ENCODE results near the gene INAFM1. TPM values are rescaled to one million over a fixed set of nuclear protein-coding genes. Genes with fewer than 3 reads are reported as not detected.
A peak's percentile ranks its signal among the peaks of the same experiment; 100 is the strongest.

The INAFM1 gene
- total RNA-seq, 1 experiment from 2014 or later = 13.5 TPM

GRCh38 chr19:47228168-47228936 is 46.3 kb upstream of the INAFM1 start:
- Histone ChIP-seq H3K27me3 (ENCODE audit: insufficient read depth, low read depth) (no peaks in the 10 kb centered on the region), H3K9me3 (ENCODE audit: insufficient read depth, low read depth) (no peaks in the 10 kb centered on the region), H3K27ac (no peak overlapping the region), H3K4me2 (peak overlapping the region; percentile 90), H3K79me2 (ENCODE audit: low read depth) (peaks cover 18% of the 10 kb centered on the region), H3K4me1 (replicated peaks; ENCODE audit: insufficient read depth) (peaks cover 57% of the 10 kb centered on the region), H3K36me3 (ENCODE audit: low read depth) (no peaks in the 10 kb centered on the region), H4K20me1 (ENCODE audit: insufficient read depth) (peaks cover 18% of the 10 kb centered on the region), H3F3A (ENCODE audit: insufficient read depth, low read depth) (peaks cover 65% of the 10 kb centered on the region), H3K9me2 (ENCODE audit: insufficient read depth) (no peaks in the 10 kb centered on the region), H2AFZ (no peak overlapping the region), H3K4me3 (peak overlapping the region; percentile 99)
- no peak for TF ChIP-seq EZH2 (IDR thresholded peaks at IDR 0.05; ENCODE audit: low read depth)
- no peak for TF ChIP-seq CTCF (conservative IDR thresholded peaks at IDR 0.05)
- ChIA-PET CTCF (interaction anchor here (0.5 kb wide), 1 partner anchor 200 kb away, joined by 12 read pairs; no protein-coding TSS in a partner anchor), POLR2A (ENCODE audit: unreplicated experiment) (no interaction called here)
- BruUV-seq (replicated peaks) = no TSS peak
- intact Hi-C loops (cut with micrococcal nuclease; ENCODE audit: unreplicated experiment) = loop anchor here (2.0 kb wide), 1 partner anchor 372 kb away; no protein-coding TSS in a partner anchor
- DNase-seq = peak; percentile 52 to 72

DNA sequence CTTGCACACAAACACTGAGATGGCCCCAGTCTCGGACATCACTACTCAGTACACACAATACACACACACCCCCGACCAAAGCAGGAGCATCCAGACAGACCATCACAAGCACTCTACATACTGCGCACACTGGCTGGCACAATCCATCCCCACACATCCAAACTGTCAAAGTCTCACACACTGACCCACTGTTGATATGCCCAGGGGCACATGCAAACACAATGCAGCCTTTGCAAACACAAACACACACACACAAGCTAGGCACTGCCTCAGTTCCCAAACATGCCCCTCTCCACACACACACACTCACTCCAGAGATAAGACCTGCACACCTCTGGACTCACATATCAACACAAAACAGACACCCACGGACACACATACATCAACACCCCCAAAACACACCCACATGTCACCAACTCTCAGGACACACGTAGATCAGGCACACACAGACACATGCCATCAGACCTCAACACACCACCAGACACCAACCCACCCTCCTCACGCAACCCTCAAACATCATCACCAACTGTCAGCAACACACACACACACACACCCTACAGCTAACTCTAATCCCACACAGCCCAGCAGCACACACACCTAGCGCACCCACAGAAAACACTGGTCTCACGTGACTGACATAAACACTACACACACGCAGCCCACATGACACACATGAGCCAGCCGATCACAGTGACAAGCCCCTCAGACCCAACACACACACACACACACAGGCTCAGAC is 45.6 kb upstream of the INAFM1 start:
- Histone ChIP-seq H3K4me3 (peak overlapping the region; percentile 99), H3K9me3 (ENCODE audit: insufficient read depth, low read depth) (no peaks in the 10 kb centered on the region), H3K79me2 (ENCODE audit: low read depth) (peaks cover 18% of the 10 kb centered on the region), H3K27ac (no peak overlapping the region), H4K20me1 (ENCODE audit: insufficient read depth) (peaks cover 18% of the 10 kb centered on the region), H3K36me3 (ENCODE audit: low read depth) (no peaks in the 10 kb centered on the region), H3F3A (ENCODE audit: insufficient read depth, low read depth) (peaks cover 65% of the 10 kb centered on the region), H3K4me2 (peak overlapping the region; percentile 90), H3K4me1 (replicated peaks; ENCODE audit: insufficient read depth) (peaks cover 57% of the 10 kb centered on the region), H2AFZ (no peak overlapping the region), H3K27me3 (ENCODE audit: insufficient read depth, low read depth) (no peaks in the 10 kb centered on the region), H3K9me2 (ENCODE audit: insufficient read depth) (no peaks in the 10 kb centered on the region)
- no peak for TF ChIP-seq CTCF (conservative IDR thresholded peaks at IDR 0.05)
- no peak for TF ChIP-seq EZH2 (IDR thresholded peaks at IDR 0.05; ENCODE audit: low read depth)
- intact Hi-C loops (cut with micrococcal nuclease; ENCODE audit: unreplicated experiment) = loop anchor here (2.0 kb wide), 1 partner anchor 372 kb away; no protein-coding TSS in a partner anchor
- peak; percentile 13 to 38 for DNase-seq
- ChIA-PET POLR2A (ENCODE audit: unreplicated experiment) (no interaction called here), CTCF (no interaction called here)
- no TSS peak for BruUV-seq (replicated peaks)

DNA sequence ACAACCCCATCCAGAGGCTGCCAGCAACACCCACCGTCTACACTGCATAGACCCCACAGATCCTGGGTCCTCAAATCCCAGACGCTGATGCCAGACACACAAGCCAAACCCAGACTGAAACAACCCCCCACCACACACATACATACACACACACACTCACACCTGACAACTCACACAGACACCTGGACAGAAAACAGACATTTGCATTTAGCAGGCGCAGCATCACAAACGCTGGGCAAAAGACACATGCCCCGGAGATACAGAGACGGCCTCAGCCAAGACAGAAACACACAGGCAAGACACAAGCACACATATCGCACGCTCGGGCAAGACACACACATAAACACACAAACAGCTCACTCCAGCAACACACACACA is 45.0 kb upstream of the INAFM1 start:
- peak; percentile 14 to 35 for DNase-seq
- no peaks in the 10 kb centered on the region for H3K36me3 ChIP-seq (ENCODE audit: low read depth)
- H3K27me3 ChIP-seq (ENCODE audit: insufficient read depth, low read depth) = no peaks in the 10 kb centered on the region
- peak overlapping the region; percentile 99 for H3K4me3 ChIP-seq
- H4K20me1 ChIP-seq (ENCODE audit: insufficient read depth) = peaks cover 18% of the 10 kb centered on the region
- no peak overlapping the region for H2AFZ ChIP-seq
- no peaks in the 10 kb centered on the region for H3K9me3 ChIP-seq (ENCODE audit: insufficient read depth, low read depth)
- POLR2A ChIA-PET (ENCODE audit: unreplicated experiment) = no interaction called here
- peaks cover 18% of the 10 kb centered on the region for H3K79me2 ChIP-seq (ENCODE audit: low read depth)
- H3K4me1 ChIP-seq (replicated peaks; ENCODE audit: insufficient read depth) = peaks cover 57% of the 10 kb centered on the region
- no peaks in the 10 kb centered on the region for H3K9me2 ChIP-seq (ENCODE audit: insufficient read depth)
- H3F3A ChIP-seq (ENCODE audit: insufficient read depth, low read depth) = peaks cover 60% of the 10 kb centered on the region
- no peak overlapping the region for H3K27ac ChIP-seq
- TF ChIP-seq CTCF (conservative IDR thresholded peaks at IDR 0.05) = no peak
- peak overlapping the region; percentile 90 for H3K4me2 ChIP-seq
- CTCF ChIA-PET = no interaction called here
- intact Hi-C loops (cut with micrococcal nuclease; ENCODE audit: unreplicated experiment) = loop anchor here (2.0 kb wide), 1 partner anchor 371 kb away; no protein-coding TSS in a partner anchor
- TSS peak; percentile 21 for BruUV-seq (replicated peaks)
